GM10248 (cell line): Measurements from ENCODE around the gene FRMD5.

ENCODE experiments used
- CTCF ChIA-PET: fragments of 300-600 bp; sonication (Branson Sonifier 250); formaldehyde crosslinking; extraction: SDS; loops from one replicate; lab custom pipeline; 2021; ENCODE audit warnings: antibody characterized with exemption; lab: Yijun Ruan, JAX
- POLR2A ChIA-PET: fragments of 350-650 bp; sonication (Branson Sonifier 250); formaldehyde crosslinking; extraction: SDS; loops from one replicate; lab custom pipeline; 2020; ENCODE audit warnings: antibody characterized with exemption; lab: Yijun Ruan, JAX
- DNase-seq: peaks from one replicate; pipeline ENCODE4 v3.0.0; 2012; ENCODE audit errors: extremely low spot score
- CTCF ChIP-seq: IDR thresholded peaks from 2 replicates; pipeline ENCODE4 v1.5.1; 2012; ENCODE audit warnings: mild to moderate bottlenecking, low read depth; ENCODE audit errors: extremely low read depth, missing control alignments, control extremely low read depth

FRMD5 gene

GRCh38 chr15:44144992-44145391 lies 50.1 kb downstream of the FRMD5 start:
- CTCF ChIA-PET: no interaction called here
- no peak for DNase-seq
- TF ChIP-seq CTCF: no peak
- POLR2A ChIA-PET: no interaction called here

GRCh38 chr15:44144184-44144583 lies 50.9 kb downstream of the FRMD5 start:
- ChIA-PET POLR2A (no interaction called here), CTCF (no interaction called here)

GRCh38 chr15:44137750-44138149 lies 57.3 kb downstream of the FRMD5 start:
- POLR2A ChIA-PET: no interaction called here
- CTCF ChIA-PET: interaction anchor here (1.4 kb wide), 1 partner anchor 10 kb away, joined by 3 read pairs; no protein-coding TSS in a partner anchor
- no peak for DNase-seq

More at GRCh38 chr15:44144184-44144583, 50.9 kb downstream of the FRMD5 start:
- TF ChIP-seq CTCF: no peak
- no peak for DNase-seq

GRCh38 chr15:44136991-44137477 lies 58.0 kb downstream of the FRMD5 start:
- DNase-seq: no peak
- no peak for TF ChIP-seq CTCF
- ChIA-PET POLR2A (no interaction called here), CTCF (interaction anchor here (1.4 kb wide), 1 partner anchor 9 kb away, joined by 3 read pairs; no protein-coding TSS in a partner anchor)

More at GRCh38 chr15:44137750-44138149, 57.3 kb downstream of the FRMD5 start:
- TF ChIP-seq CTCF: no peak

- CTCF ChIA-PET: no interaction called here
These were observed 63.0 kb downstream of the FRMD5 start for GRCh38 chr15:44132057-44132456.

GRCh38 chr15:44130778-44131177 lies 64.3 kb downstream of the FRMD5 start:
- POLR2A ChIA-PET: no interaction called here
- CTCF ChIA-PET: no interaction called here
- DNase-seq: no peak
- no peak for TF ChIP-seq CTCF

More at GRCh38 chr15:44132057-44132456, 63.0 kb downstream of the FRMD5 start:
- no peak for TF ChIP-seq CTCF
- no peak for DNase-seq
- POLR2A ChIA-PET: no interaction called here
